GM20000 (cell line): ENCODE results near the gene KCNMB1.

Experiments
- DNase-seq: peaks from one replicate; pipeline ENCODE4 v3.0.0; 2012; ENCODE audit warnings: low spot score
- CTCF ChIP-seq: IDR thresholded peaks from 2 replicates; pipeline ENCODE4 v1.5.1; 2012; ENCODE audit warnings: mild to moderate bottlenecking, control low read depth; ENCODE audit errors: extremely low read depth, missing control alignments

The KCNMB1 gene

DNA sequence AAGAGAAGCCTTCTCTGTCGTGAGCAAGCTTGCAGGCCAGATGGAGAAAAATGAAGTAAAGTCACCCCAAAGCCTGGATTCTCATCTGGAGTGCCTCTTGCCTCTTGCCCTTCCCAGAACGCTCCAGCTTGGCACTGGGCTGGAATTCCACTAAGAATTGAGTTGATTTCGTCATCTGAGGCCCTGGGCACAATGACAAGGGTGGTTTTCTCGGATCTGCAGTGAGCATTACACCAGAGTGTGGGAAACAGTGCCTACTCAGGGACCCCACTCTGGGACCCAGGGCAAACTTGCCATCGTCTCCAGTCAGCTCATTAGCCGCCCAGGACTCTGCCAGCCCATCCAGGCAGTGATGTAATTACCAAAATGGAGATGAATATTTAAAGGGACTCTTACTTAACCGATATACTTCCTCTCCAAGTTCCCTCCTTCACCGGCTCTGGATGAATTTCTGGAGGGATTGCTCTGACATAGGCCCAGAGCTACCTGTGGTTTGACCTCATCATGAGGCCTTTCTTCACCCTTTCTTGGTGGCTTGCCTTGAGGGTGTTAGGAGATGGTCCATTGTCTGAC is 46.9 kb downstream of the KCNMB1 start:
- no peak for DNase-seq
- no peak for TF ChIP-seq CTCF

DNA sequence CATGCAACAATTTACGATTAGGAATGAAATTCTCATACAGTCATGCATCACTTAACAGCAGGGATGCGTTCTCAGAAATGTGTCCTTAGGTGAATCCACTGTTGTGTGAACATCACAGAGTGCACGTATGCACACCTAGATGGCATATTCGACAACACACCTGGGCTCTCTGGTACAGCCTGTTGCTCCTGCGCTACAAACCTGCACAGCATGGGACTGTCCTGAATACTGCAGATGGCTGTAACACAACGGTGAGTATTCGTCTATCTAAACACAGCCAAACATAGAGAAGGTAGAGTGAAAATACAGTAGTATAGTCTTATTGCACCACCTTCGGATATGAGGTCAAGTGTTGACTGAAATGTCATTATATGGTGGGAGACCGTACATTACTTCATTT is 47.6 kb downstream of the KCNMB1 start:
- no peak for DNase-seq
- TF ChIP-seq CTCF = no peak

DNA sequence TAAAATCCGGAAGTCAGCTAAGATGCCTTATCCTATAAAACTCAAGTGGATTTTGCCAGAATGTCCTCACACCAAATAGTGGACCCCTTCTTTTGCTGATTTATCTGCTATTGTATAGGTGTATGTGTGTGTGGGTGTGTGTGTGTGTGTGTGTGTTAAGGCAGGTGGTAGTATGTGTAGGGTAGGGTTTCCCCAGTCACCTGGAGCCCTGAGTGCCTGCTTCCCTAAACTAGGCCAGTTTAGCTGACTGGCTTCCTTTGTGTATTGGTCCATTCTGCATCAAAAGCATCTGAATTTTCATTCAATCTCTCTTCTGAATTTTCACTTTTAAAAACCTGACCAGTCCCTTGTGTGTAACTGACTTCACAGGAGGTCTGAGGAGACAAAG is 49.4 kb downstream of the KCNMB1 start:
- DNase-seq = no peak
- no peak for TF ChIP-seq CTCF

DNA sequence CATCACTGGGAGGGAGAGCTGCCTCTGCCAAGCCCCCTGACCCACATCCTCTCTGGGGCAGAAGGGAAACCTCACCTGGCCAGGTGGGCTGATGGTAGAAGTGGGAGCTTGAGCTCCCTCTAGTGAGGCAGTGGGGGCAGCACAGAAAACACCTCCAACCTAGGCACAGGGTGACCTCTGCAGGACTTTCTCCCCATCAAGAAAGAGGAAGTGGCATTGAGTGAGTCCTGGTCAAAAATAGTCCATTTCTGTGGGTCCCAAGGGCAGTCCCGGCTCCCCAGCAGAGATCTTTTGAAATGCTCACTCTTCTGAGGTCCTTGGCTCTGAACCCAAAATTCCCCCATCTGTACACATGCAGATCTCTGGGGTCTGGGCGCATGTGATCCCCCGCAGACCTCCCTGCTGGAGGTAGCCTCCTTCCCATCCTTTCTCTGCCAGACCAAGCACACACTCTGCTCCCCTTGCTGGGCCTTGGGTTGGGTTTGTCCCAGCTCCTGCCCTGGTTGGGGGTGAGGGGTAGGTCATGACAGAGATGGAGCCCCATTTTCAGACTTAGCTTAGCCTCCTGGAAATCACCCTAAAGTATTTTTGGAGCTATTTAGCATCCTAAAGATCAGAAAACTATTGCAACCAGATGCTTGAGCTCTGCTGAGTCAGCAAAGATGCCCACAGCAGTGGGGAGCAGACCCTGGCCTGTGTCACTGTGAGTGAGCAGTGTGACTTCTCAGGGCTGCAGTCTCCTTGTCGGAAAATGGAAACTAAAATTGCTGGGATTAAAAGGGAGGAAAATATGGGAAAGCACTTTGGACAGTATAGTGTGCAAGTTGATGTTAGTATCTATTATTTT is 50.0 kb downstream of the KCNMB1 start:
- peak; percentile 81 for DNase-seq
- peak; percentile 92 for TF ChIP-seq CTCF

DNA sequence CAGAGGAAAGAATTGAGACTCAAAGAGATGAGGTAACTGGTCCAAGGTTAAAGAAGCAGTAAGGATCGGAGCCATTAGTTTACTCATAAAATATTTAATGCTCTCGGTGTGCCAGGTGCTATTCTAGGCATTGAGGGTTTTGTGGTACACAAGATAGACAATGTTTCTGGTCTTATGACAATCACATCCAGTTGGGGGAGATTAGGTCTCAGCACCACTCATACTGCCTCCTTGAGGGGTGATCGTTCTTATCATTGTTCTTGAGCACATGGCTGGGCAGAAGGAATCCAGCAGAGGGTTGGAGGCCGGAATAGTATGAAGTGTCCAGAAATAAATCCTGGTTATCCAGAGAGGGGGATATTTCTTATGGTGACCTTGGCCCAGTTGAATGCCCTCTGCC is 50.9 kb downstream of the KCNMB1 start:
- TF ChIP-seq CTCF = no peak
- no peak for DNase-seq

GRCh38 chr5:170337045-170337733 is 52.0 kb downstream of the KCNMB1 start:
- DNase-seq = no peak

More at GRCh38 chr5:170337045-170337733, 52.0 kb downstream of the KCNMB1 start:
- no peak for TF ChIP-seq CTCF
